ENCODE results near the gene PROX1. TPM values are rescaled to one million over a fixed set of nuclear protein-coding genes. Genes with fewer than 3 reads are reported as not detected.

PROX1 gene
- total RNA-seq, 1 experiment from 2014 or later: not detected

DNA sequence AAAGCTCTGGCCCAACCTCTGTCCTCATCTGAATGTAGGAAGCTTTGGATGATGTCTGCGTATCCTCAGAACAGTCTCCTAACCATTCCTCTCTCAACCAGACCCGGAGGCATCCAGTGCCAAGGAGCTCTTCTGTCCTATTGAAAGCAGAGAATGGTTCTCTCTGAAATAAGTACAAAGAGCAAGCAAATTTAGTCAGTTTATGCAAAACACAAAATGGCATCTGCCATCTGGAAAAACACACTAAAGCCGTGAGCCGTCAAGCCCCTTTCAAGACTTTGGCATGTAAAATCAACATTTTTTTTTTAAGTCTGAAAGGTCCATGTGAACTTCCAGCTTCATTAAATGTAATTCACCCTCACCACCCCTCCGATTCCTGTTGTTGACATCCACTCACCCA lies 21.7 kb upstream of the PROX1 start:
- BruUV-seq (replicated peaks): no TSS peak
- no peaks in the 10 kb centered on the region for H3K9me3 ChIP-seq (ENCODE audit: insufficient read depth, low read depth)
- TF ChIP-seq, protein P1, sequence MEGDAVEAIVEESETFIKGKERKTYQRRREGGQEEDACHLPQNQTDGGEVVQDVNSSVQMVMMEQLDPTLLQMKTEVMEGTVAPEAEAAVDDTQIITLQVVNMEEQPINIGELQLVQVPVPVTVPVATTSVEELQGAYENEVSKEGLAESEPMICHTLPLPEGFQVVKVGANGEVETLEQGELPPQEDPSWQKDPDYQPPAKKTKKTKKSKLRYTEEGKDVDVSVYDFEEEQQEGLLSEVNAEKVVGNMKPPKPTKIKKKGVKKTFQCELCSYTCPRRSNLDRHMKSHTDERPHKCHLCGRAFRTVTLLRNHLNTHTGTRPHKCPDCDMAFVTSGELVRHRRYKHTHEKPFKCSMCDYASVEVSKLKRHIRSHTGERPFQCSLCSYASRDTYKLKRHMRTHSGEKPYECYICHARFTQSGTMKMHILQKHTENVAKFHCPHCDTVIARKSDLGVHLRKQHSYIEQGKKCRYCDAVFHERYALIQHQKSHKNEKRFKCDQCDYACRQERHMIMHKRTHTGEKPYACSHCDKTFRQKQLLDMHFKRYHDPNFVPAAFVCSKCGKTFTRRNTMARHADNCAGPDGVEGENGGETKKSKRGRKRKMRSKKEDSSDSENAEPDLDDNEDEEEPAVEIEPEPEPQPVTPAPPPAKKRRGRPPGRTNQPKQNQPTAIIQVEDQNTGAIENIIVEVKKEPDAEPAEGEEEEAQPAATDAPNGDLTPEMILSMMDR (conservative IDR thresholded peaks at IDR 0.05): no peak
- no peaks in the 10 kb centered on the region for H3K36me3 ChIP-seq (ENCODE audit: low read depth)
- intact Hi-C loops (cut with micrococcal nuclease; ENCODE audit: unreplicated experiment): no loop called here
- no peaks in the 10 kb centered on the region for H3K27me3 ChIP-seq (ENCODE audit: insufficient read depth, low read depth)
- no peak overlapping the region for H2AFZ ChIP-seq
- no peak overlapping the region for H3K27ac ChIP-seq
- DNase-seq: no peak
- no peaks in the 10 kb centered on the region for H4K20me1 ChIP-seq (ENCODE audit: insufficient read depth)
- H3K4me3 ChIP-seq: no peak overlapping the region
- no peaks in the 10 kb centered on the region for H3F3A ChIP-seq (ENCODE audit: insufficient read depth, low read depth)
- no peak overlapping the region for H3K4me2 ChIP-seq
- ChIA-PET POLR2A (ENCODE audit: unreplicated experiment) (no interaction called here), CTCF (no interaction called here)
- no peaks in the 10 kb centered on the region for H3K79me2 ChIP-seq (ENCODE audit: low read depth)
- no peaks in the 10 kb centered on the region for H3K4me1 ChIP-seq (replicated peaks; ENCODE audit: insufficient read depth)
- H3K9me2 ChIP-seq (ENCODE audit: insufficient read depth): no peaks in the 10 kb centered on the region

DNA sequence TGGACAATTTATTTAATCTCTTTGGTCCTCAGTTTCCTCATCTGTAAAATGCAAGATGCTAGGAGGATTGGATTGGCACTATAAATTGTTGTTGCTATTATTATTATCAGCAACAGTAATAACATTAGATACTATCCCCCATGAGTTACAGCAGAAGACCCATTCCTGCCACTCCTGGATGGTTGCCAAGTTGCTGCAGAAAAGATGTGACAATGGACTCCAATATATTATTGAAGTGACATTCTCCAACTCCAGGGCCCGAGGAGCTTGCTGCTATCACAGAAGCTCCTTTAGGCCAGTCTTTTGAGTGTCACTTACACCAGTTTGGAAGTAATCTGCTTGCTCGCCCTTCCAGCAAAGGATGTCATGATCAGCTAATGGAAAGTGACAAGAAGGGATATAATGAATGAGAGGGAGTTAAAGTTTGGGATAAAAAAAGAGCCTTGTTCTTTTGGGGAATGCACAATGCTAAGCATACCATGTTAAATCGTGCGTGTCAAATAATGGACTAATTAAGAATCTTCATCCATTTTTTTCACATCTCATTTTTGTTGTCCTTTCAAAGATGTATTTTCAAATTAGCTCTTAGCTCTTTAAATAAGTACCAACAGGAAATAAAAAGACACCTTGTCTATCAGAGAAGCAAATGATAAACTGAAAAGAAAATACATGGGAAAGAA lies 19.5 kb upstream of the PROX1 start:
- no peaks in the 10 kb centered on the region for H3K79me2 ChIP-seq (ENCODE audit: low read depth)
- no TSS peak for BruUV-seq (replicated peaks)
- peaks cover 12% of the 10 kb centered on the region for H3K4me1 ChIP-seq (replicated peaks; ENCODE audit: insufficient read depth)
- POLR2A ChIA-PET (ENCODE audit: unreplicated experiment): no interaction called here
- H2AFZ ChIP-seq: no peak overlapping the region
- intact Hi-C loops (cut with micrococcal nuclease; ENCODE audit: unreplicated experiment): no loop called here
- H3K27ac ChIP-seq: no peak overlapping the region
- CTCF ChIA-PET: no interaction called here
- H3K9me3 ChIP-seq (ENCODE audit: insufficient read depth, low read depth): no peaks in the 10 kb centered on the region
- peaks cover under 1% of the 10 kb centered on the region; the same call in 1 of the 2 replicates for H3F3A ChIP-seq (ENCODE audit: insufficient read depth, low read depth)
- H3K36me3 ChIP-seq (ENCODE audit: low read depth): no peaks in the 10 kb centered on the region
- H3K4me2 ChIP-seq: no peak overlapping the region
- DNase-seq: no peak
- no peak overlapping the region for H3K4me3 ChIP-seq
- no peaks in the 10 kb centered on the region; the same call in 1 of the 2 replicates for H3K9me2 ChIP-seq (ENCODE audit: insufficient read depth)
- no peak for TF ChIP-seq EZH2 (IDR thresholded peaks at IDR 0.05; ENCODE audit: low read depth)
- TF ChIP-seq, protein P1 (conservative IDR thresholded peaks at IDR 0.05): no peak
- H4K20me1 ChIP-seq (ENCODE audit: insufficient read depth): no peaks in the 10 kb centered on the region
- H3K27me3 ChIP-seq (ENCODE audit: insufficient read depth, low read depth): no peaks in the 10 kb centered on the region

GRCh38 chr1:213969958-213970555 lies 17.7 kb upstream of the PROX1 start:
- Histone ChIP-seq H4K20me1 (ENCODE audit: insufficient read depth) (no peaks in the 10 kb centered on the region), H3F3A (ENCODE audit: insufficient read depth, low read depth) (peaks cover 3% of the 10 kb centered on the region; the same call in 1 of the 2 replicates), H3K36me3 (ENCODE audit: low read depth) (no peaks in the 10 kb centered on the region), H2AFZ (no peak overlapping the region), H3K4me1 (replicated peaks; ENCODE audit: insufficient read depth) (peaks cover 19% of the 10 kb centered on the region), H3K9me2 (ENCODE audit: insufficient read depth) (no peaks in the 10 kb centered on the region; the same call in 1 of the 2 replicates), H3K4me3 (no peak overlapping the region), H3K4me2 (no peak overlapping the region), H3K9me3 (ENCODE audit: insufficient read depth, low read depth) (0 out of 2 replicates have a peak, but pooled peaks cover 5% of the 10 kb centered on the region), H3K27me3 (ENCODE audit: insufficient read depth, low read depth) (no peaks in the 10 kb centered on the region), H3K27ac (no peak overlapping the region), H3K79me2 (ENCODE audit: low read depth) (no peaks in the 10 kb centered on the region)
- no peak for TF ChIP-seq EZH2 (IDR thresholded peaks at IDR 0.05; ENCODE audit: low read depth)
- TF ChIP-seq, protein P1 (conservative IDR thresholded peaks at IDR 0.05): no peak
- no peak for DNase-seq
- CTCF ChIA-PET: no interaction called here
- BruUV-seq (replicated peaks): no TSS peak
- POLR2A ChIA-PET (ENCODE audit: unreplicated experiment): no interaction called here
- intact Hi-C loops (cut with micrococcal nuclease; ENCODE audit: unreplicated experiment): no loop called here
